Endothelial cell of umbilical vein (primary cell): ENCODE results near the gene NBEAL2. TPM values are rescaled to one million over a fixed set of nuclear protein-coding genes. Genes with fewer than 3 reads are reported as not detected.

Experiments used
- BruUV-seq: library from RNA; stranded (reverse); fragments of 400-500 nt; replicated peaks from 2 replicates; lab custom pipeline; 2021; lab: Mats Ljungman, UMichigan
- CTCF ChIA-PET: fragments of 300-600, 350-600 bp; sonication (Branson Sonifier 250); formaldehyde crosslinking; loops from one replicate; lab custom pipeline; 2021; ENCODE audit warnings: antibody characterized with exemption, inconsistent platforms; lab: Charles Lee
- POLR2A ChIA-PET: fragments of 300-600, 350-600 bp; sonication (Branson Sonifier 250); formaldehyde crosslinking; loops from one replicate; lab custom pipeline; 2021; ENCODE audit warnings: antibody characterized with exemption, inconsistent platforms; lab: Charles Lee
- DNase-seq: peaks from one replicate; pipeline ENCODE4 v3.0.0-alpha.2; 2011; ENCODE audit warnings: low read depth, low spot score
- FAIRE-seq: peaks from 2 replicates; lab custom pipeline; 2011; peaks lifted over from hg19 to GRCh38; lab: Jason Lieb, UNC
- H2AFZ ChIP-seq: 2 replicates; pipeline ENCODE4 v1.6.0; 2012; ENCODE audit warnings: low read depth, low read length, control low read depth, inconsistent platforms
- H3K27ac ChIP-seq: 2 replicates; pipeline ENCODE4 v1.5.1; 2011; ENCODE audit warnings: low read depth, mild to moderate bottlenecking, control low read depth, low read length, moderate library complexity; ENCODE audit not compliant: insufficient read depth
- H3K27me3 ChIP-seq, 2 experiments: 2 replicates each; pipeline versions ENCODE4 v1.6.0 to v1.6.1; 2011; ENCODE audit warnings: low read length in 2 of 2, mixed read lengths in 1 of 2; ENCODE audit not compliant: control insufficient read depth in 2 of 2, insufficient read depth in 2 of 2
- H3K36me3 ChIP-seq, 2 experiments: 2 replicates in 1 of 2; 3 replicates in 1 of 2; pipeline ENCODE4 v1.5.1; 2011; ENCODE audit warnings: low read length in 2 of 2, mild to moderate bottlenecking in 1 of 2, moderate library complexity in 1 of 2; ENCODE audit not compliant: control insufficient read depth in 2 of 2, insufficient read depth in 2 of 2; ENCODE audit errors: extremely low read depth in 1 of 2
- H3K4me1 ChIP-seq: 3 replicates; pipeline ENCODE4 v1.5.1; 2011; ENCODE audit warnings: mild to moderate bottlenecking, low read length; ENCODE audit not compliant: control insufficient read depth, insufficient read depth; ENCODE audit errors: extremely low read depth
- H3K4me2 ChIP-seq: 2 replicates; pipeline ENCODE4 v1.6.1; 2011; ENCODE audit warnings: low read length, control low read depth, mixed read lengths; ENCODE audit not compliant: insufficient read depth
- H3K4me3 ChIP-seq, 3 experiments: fragments of 200-600 bp in 1 of 3; sonication (generic), shearing (Covaris generic) in 1 of 3; replicated peaks in 1 of 3; 2 replicates each; pipeline ENCODE4 v1.5.1; 2011 to 2016; ENCODE audit warnings: control low read depth in 3 of 3, low read length in 3 of 3, mild to moderate bottlenecking in 2 of 3, inconsistent platforms in 1 of 3, low read depth in 1 of 3, moderate library complexity in 1 of 3; ENCODE audit not compliant: insufficient read depth in 1 of 3
- H3K79me2 ChIP-seq: 2 replicates; pipeline ENCODE4 v1.6.0; 2012; ENCODE audit warnings: low read length, inconsistent platforms; ENCODE audit not compliant: control insufficient read depth, insufficient read depth
- H3K9ac ChIP-seq: replicated peaks from 2 replicates; pipeline ENCODE3; 2011; ENCODE audit warnings: low read length, control low read depth; ENCODE audit not compliant: insufficient read depth; ENCODE audit errors: extremely low read depth
- H3K9me1 ChIP-seq: replicated peaks from 3 replicates; pipeline ENCODE4 v1.6.0; 2011; ENCODE audit warnings: mild to moderate bottlenecking, low read length; ENCODE audit not compliant: control insufficient read depth, insufficient read depth; ENCODE audit errors: extremely low read depth
- H3K9me3 ChIP-seq: replicated peaks from 2 replicates; pipeline ENCODE4 v1.5.1; 2012; ENCODE audit warnings: low read length, inconsistent platforms; ENCODE audit not compliant: control insufficient read depth, insufficient read depth
- H4K20me1 ChIP-seq: replicated peaks from 2 replicates; pipeline ENCODE3; 2011; ENCODE audit warnings: mild to moderate bottlenecking, low read length; ENCODE audit not compliant: control insufficient read depth, insufficient read depth; ENCODE audit errors: extremely low read depth
- POLR2A ChIP-seq: IDR thresholded peaks from 2 replicates; pipeline ENCODE4 v1.6.1; 2012; ENCODE audit warnings: low read depth, mild to moderate bottlenecking, control low read depth, low read length
- POLR2AphosphoS5 ChIP-seq: IDR thresholded peaks from 2 replicates; pipeline ENCODE4 v1.6.1; 2012; ENCODE audit warnings: low read depth, mild to moderate bottlenecking, control low read depth, low read length, moderate library complexity; ENCODE audit not compliant: insufficient read depth
- dilution Hi-C: fragments of 300-500 bp; cut with MboI; formaldehyde crosslinking; loops from one replicate; pipeline ENCODE4 v1.15.0; 2019; ENCODE audit warnings: low sequenced_read_pairs; ENCODE audit not compliant: extremely low pct_ligation_motif_present
- intact Hi-C: fragments of 100-400 bp; cut with micrococcal nuclease; formaldehyde crosslinking; loops from one replicate; pipeline ENCODE4 v1.10.0; 2022
- polyA plus RNA-seq, 4 experiments: library from polyadenylated mRNA; depleted of rRNA in 3 of 4; stranded (reverse) in 3 of 4; unstranded in 1 of 4; fragments of >200 nt; gene quantifications; 2 replicates each; pipeline versions ENCODE4 v1.2.1 to v1.2.3, GENCODE V29; 2011 to 2012; ENCODE audit warnings: missing spikeins in 1 of 4
- total RNA-seq: library from RNA; stranded (reverse); gene quantifications from 2 replicates; pipeline ENCODE4 v1.2.3, GENCODE V29; 2021
- TF ChIP-seq, protein P1 (sequence below), 2 donors: IDR thresholded peaks; 1 replicate in 1 of 2; 2 replicates in 1 of 2; pipeline ENCODE4 v1.5.1; 2011; ENCODE audit warnings: low read length in 2 of 2, mild to moderate bottlenecking in 2 of 2, moderate library complexity in 2 of 2, control low read depth in 1 of 2, inconsistent platforms in 1 of 2, low read depth in 1 of 2; ENCODE audit not compliant: insufficient read depth in 1 of 2; ENCODE audit errors: extremely low read depth in 1 of 2
- TF ChIP-seq, protein P2 (sequence below): IDR thresholded peaks from 2 replicates; pipeline ENCODE4 v1.6.1; 2011; ENCODE audit not compliant: insufficient read depth, insufficient read length

NBEAL2 gene
- total and polyA plus RNA-seq, 2 donors (not counting 3 experiments of a cell fraction or from before 2014, with no cell fraction given) = 48.0 to 84.7 TPM

- no peak for DNase-seq
- ChIA-PET POLR2A (no interaction called here), CTCF (no interaction called here)
- peaks cover 6 to 19% of the 10 kb centered on the region in 2 experiments for H3K36me3 ChIP-seq
- H4K20me1 ChIP-seq = no peaks in the 10 kb centered on the region
- H3K27ac ChIP-seq = no peak overlapping the region
- no peak overlapping the region for H3K4me2 ChIP-seq
- H3K4me3 ChIP-seq = no peak overlapping the region
- no TSS peak for BruUV-seq
- dilution Hi-C loops = no loop called here
- peaks cover 2% of the 10 kb centered on the region for H3K79me2 ChIP-seq
- no peaks in the 10 kb centered on the region for H3K9me3 ChIP-seq
- peaks cover 11% of the 10 kb centered on the region for H3K4me1 ChIP-seq
- TF ChIP-seq, protein P1, sequence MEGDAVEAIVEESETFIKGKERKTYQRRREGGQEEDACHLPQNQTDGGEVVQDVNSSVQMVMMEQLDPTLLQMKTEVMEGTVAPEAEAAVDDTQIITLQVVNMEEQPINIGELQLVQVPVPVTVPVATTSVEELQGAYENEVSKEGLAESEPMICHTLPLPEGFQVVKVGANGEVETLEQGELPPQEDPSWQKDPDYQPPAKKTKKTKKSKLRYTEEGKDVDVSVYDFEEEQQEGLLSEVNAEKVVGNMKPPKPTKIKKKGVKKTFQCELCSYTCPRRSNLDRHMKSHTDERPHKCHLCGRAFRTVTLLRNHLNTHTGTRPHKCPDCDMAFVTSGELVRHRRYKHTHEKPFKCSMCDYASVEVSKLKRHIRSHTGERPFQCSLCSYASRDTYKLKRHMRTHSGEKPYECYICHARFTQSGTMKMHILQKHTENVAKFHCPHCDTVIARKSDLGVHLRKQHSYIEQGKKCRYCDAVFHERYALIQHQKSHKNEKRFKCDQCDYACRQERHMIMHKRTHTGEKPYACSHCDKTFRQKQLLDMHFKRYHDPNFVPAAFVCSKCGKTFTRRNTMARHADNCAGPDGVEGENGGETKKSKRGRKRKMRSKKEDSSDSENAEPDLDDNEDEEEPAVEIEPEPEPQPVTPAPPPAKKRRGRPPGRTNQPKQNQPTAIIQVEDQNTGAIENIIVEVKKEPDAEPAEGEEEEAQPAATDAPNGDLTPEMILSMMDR (IDR thresholded peaks at IDR 0.05; ENCODE audit: extremely low read depth in 1 of 2, insufficient read depth in 1 of 2, low read depth in 1 of 2, low read length in 2 of 2) = no peak
- TF ChIP-seq, protein P2, sequence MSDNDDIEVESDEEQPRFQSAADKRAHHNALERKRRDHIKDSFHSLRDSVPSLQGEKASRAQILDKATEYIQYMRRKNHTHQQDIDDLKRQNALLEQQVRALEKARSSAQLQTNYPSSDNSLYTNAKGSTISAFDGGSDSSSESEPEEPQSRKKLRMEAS = no peak
- no peak for TF ChIP-seq POLR2AphosphoS5
- no peaks in the 10 kb centered on the region for H3K27me3 ChIP-seq
- H3K9me1 ChIP-seq = no peaks in the 10 kb centered on the region
- intact Hi-C loops = loop anchor here (10.0 kb wide), 1 partner anchor 356 kb away; no protein-coding TSS in a partner anchor
- no peak overlapping the region for H2AFZ ChIP-seq
- H3K9ac ChIP-seq = no peak overlapping the region
- FAIRE-seq = no peak
Observed at GRCh38 chr3:47019201-47019600, 39.7 kb downstream of the NBEAL2 start.

DNA sequence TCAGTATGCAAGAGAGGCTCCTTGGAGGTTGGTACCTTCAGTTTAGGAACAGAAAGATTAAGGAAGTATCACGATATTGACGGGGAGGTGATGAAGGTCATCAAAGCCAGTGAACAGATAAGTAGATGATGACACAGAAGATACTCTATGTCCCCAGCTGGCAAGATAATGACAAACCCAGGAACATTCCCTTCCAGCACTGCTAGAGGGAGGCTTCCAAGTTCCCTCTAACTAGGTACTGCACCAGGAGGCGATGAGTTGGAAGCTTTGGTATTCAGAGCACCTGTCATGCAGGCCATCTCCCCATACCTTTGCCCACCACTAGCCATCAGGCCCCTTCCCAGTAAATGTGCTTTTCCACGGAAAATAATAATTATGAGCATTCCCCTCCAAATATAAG, 40.8 kb downstream of the NBEAL2 start:
- no TSS peak for BruUV-seq
- POLR2A ChIA-PET = no interaction called here
- CTCF ChIA-PET = interaction anchor here (0.8 to 1.5 kb wide), 2 partner anchors 10 to 111 kb away, joined by 3 read pairs; no protein-coding TSS in a partner anchor

More for the DNA sequence above, 40.8 kb downstream of the NBEAL2 start:
- TF ChIP-seq POLR2A = no peak
- TF ChIP-seq, protein P1 (IDR thresholded peaks at IDR 0.05; ENCODE audit: extremely low read depth in 1 of 2, insufficient read depth in 1 of 2, low read depth in 1 of 2, low read length in 2 of 2) = no peak
- no peak overlapping the region for H2AFZ ChIP-seq
- no peaks in the 10 kb centered on the region for H3K9me1 ChIP-seq
- peaks cover 10% of the 10 kb centered on the region for H3K79me2 ChIP-seq
- H3K4me3 ChIP-seq = no peak overlapping the region
- no peak for FAIRE-seq
- no peak overlapping the region for H3K27ac ChIP-seq
- H3K4me1 ChIP-seq = peaks cover 11% of the 10 kb centered on the region
- no peaks in the 10 kb centered on the region for H4K20me1 ChIP-seq
- H3K36me3 ChIP-seq = peaks cover 5 to 19% of the 10 kb centered on the region in 2 experiments
- no peaks in the 10 kb centered on the region for H3K27me3 ChIP-seq
- no peak overlapping the region for H3K4me2 ChIP-seq
- no peak for DNase-seq
- intact Hi-C loops = no loop called here
- dilution Hi-C loops = no loop called here
- H3K9me3 ChIP-seq = no peaks in the 10 kb centered on the region
- no peak overlapping the region for H3K9ac ChIP-seq
